ENCODE results near the gene F8.

The F8 gene

DNA sequence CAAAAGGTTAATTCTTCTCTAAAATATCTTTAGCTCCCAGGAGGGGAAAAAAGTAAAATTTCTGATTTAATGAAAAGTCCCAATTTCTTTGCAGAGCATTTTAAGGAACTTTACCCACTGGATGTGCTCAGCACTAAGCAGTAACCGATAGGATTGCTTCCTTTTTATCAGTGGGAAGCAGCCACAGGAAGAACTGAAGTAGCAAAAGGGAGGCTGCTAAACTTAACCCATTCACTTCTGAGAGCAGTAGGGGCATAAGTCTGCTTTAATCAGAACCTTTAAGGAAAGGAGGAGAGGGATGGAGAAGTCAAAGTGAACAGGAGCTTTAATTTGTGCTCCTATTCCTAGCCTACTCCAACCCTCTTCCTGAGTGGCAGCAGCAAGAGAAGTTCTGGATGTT is at the start of gene F8:
F8 (minus strand) TSS at position 139 of the 400 bp plus-strand sequence. CDS start 171 bp downstream, outside the sequence.
- DNase-seq = no peak

DNA sequence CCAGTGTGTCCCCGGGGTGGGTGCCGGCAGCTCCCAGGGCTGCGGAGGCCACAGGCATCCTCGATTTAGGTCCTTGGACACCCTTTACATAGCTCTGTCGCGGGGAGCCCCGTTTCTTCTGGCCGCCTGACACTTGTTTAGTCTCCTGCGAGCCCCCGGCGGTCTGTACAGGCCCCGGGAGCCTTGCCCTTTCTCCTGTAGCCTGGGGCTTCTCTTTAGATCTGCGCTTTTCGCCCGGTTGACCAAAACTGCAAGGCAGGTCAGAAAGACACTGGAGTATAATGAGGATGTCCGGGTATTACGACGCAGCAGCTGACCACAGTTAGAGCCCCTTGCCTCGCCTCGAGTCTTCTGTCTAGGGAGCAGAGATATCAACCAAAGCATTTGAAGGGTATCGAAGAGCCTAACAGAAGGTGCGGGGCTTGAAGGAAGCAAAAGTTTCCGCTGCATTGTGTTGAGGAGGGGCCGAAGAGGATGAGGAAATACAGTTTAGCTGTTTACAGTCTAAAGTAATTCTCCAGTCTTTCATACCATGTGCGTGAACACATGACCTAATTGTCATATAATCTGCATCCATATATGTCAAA is 49.3 kb upstream of the F8 start:
- DNase-seq = no peak

DNA sequence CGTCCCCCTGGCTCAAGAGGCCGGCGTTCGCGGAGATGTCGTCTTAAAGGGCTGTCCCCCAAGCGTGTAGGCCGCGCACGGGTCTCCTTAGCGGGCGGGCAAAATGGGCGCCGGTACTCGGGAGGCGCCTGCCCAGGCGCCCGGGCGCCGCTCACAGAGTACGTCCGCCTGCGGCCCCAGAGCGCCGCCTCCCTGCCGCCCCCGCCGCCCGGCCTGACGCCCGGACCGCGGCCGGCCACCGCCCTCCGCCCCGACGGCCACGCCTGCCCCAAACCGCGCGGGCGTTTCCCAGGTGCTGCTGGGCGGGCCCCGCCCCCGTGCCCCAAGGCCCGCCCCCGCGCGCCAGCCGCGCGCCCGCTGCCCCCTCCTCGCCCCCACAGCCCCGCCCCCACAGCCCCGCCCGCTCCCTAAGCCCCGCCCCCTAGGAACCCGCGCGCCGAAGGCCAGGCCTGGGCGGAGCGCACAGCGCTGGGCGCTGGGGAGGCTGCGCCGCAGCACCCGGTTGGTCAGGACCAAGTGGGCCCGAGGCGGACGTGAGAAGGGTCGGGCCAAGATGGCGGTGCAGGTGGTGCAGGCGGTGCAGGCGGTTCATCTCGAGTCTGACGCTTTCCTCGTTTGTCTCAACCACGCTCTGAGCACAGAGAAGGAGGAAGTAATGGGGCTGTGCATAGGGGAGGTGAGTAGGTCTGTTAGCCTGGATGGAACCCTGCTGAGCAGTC is 48.6 kb upstream of the F8 start, which contains the start of the genes BRCC3, CMC4 and MTCP1:
BRCC3 (plus strand) TSS at position 534 of the 719 bp plus-strand sequence; CDS start at position 554, 20 bp downstream.
CMC4 (minus strand) TSS at position 162 of the 719 bp plus-strand sequence. CDS start 7,113 bp downstream, outside the sequence.
MTCP1 (minus strand) TSS at position 162 of the 719 bp plus-strand sequence. CDS start 5,126 bp downstream, outside the sequence.
- peak; percentile 3 for DNase-seq

DNA sequence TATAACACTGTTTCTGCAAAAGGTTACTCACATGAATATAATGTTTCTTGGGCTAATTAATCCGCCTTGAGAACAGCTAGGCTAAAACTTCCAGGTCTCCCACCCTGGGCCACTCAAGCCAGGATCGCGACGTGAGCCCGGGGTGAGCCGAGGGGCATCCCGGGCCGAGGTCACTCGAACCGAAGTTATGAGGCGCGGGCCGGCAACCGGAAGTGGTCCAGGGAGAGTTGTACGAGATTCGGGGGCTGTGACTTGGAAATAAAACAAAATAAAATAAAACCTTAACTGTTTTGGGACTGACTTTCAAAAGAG is 48.1 kb upstream of the F8 start:
- no peak for DNase-seq

DNA sequence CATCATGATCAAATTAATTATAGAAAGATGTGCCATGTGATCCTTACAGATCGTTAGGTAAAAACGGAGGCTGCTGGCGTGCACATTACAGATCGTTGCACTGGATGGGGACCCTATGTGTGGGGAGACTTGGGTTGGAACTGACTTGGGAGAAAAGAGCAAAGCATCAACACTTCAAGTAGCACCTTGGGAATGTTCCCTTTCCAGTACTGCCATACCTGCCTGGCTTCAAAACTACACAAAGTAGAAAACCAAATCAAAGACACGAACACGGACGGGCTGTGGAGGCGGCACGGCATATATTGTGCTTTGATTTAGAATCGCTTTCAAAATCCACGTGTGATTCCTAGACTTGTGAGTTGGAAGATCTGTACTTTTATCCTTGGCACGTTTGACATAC is 47.5 kb upstream of the F8 start:
- no peak for DNase-seq

DNA sequence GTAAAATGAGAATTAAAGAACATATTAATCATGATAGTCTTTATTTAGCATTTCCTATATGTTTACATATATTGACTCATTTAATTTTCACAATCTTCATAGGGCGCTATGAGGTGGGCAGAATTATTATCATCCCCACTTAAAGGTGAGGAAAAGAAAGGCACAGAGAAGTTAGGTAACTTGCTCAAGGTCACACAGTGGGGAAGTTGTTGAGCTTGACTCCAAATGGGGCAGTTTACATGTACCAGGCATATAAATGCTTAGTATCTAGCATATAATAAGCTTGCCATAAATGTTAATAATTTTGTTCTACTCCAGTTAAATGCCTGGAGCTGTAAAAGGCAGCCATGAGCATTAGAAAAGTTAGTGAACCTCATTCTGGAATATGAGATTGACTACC is 46.9 kb upstream of the F8 start:
- DNase-seq = no peak

DNA sequence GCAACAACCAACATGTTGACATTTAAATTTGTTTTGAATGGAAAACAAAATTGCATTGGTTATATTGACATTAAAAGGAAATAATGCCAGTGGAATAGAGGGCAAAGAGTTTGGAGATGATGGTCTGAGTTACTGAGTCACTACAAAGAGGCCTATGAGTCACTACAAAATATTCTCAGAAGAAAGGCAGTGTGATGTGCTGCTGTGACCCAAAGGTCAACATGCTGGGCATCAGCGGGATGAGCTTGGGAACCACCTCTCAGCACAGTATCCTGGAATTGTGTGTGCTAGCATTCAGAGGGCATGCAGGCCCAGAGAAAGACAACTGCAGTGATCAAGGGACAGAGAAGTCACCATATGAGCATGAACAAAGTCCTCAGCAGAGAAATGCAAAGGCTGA is 45.6 kb upstream of the F8 start:
- no peak for DNase-seq

DNA sequence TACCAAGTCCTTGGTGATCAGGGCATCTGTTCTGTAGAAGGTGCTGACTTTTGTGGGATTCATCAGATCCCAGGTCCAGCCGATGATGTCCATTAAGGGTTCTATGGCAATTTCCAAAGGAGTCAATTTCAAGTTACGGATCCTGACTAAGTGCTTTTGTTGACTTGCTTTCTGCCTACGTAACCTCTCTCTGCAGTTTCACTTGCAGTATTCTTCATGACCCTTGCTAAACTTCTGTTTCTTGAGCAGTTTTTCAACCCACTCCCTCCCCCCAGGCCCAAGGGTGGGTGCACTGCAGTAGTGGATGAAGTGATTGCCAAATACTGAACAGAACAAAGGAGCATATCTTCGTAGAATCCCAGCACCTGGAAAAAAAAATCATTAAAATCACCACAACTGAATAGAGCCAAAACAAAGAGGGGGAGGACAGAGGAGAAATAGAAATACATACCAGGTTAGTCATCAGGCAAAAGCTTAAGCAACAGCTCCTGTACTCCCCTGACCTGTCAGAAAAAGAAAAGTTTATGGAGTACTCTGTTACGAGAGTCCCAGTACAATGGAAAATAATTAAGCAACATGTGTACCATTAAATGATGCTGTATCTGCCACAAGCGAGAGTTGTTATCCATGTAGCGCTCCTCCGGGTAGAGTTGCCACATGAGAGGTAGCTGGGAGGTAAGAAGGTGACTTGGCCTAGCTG is 42.7 kb upstream of the F8 start:
- DNase-seq = no peak

DNA sequence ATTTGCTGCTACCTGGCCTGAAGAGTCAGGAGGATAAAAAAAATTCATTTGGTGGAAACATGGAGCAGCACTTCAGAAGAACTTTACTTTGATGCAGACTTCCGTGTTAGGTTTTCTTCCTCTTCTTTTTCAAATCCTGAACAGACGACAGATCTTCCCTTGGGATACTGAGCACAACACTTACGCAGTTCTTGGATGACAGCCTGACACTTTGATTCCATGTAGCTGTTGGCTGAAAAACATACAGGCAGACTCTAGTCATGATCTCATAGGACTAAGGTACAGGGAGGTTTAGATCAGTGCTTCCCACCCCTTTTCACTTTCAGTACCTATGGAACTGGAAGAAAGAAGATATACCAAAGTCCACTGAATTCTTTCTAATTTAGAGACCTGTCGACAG is 39.2 kb upstream of the F8 start:
- no peak for DNase-seq

DNA sequence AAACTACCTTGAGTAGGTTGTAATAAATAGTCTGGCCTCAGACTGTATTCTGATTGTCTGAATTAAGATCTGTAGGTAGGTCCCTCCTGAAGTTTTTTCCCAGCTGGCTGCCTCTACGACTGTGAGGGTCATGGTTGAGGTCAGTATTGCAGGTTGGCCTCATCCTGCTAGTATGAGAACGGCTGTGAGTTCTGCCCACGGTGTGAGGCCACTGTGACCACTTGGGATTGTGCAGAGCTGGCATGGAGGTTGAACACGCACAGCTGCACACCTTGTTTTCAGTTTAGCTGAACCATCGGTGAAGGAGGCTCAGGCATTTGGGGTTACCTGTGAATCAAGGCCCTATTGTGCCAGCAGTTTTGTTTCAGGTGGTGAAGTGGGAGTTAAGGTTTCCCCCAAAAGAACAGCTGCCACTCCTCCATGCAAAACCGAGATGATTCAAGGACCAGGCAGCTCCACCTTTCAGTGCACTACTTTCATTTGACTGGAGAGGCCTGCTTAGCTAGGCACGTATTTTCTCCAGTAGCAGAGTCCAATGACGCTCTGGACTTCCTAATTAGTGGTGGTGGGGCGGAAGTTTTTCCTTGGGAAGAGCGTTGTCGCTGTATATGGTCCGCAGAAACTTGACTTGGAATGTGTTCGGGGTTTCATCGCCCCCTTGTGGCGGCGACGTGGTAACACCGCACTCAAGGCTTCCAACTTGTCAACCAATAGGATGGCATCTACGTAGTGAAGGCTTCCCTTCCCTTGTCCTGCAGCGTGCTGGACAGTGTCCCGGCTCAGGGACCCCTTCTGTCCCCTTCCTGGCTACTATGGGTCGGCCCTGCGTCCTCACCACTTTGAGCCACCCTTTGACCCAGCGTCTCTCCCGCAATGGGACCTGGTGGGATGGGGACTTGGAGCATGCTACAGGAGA is 34.6 kb upstream of the F8 start:
- no peak for DNase-seq

DNA sequence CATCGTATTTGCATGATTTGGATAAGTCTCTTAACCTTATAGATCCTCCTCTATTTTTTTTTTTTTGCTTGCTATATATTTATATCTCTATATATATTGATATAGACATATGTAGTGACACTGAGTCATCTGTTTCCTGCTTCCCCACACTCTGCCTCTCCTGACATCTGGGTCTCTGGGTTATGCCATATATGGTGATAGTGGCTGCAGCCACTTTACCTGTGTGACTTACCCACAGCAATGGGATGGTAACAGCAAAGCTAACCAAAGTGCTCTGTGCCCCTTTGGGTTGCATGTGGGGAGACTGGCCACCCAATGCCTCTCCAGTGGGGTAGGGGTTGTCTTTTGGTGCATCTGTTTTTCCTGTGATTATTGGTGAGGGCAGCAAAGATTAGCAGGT is 33.9 kb upstream of the F8 start:
- no peak for DNase-seq

DNA sequence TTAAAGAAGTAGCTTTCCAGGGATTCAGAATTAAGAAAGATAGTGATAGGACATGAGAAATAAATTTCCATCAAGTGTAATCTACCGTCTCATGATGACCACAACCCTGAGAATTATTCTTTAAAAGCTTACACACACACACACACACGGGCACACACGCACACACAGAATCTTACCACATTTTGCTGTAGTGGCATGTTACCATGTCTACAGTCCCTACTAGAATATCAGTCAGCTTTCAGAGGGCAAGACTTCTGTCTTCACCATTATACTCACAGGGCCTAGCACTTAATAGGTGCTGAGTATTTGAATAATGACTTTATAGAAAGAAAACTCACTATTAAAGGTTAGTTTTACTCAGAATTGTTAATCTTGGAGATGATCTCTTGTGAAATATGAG is 33.0 kb upstream of the F8 start:
- no peak for DNase-seq

DNA sequence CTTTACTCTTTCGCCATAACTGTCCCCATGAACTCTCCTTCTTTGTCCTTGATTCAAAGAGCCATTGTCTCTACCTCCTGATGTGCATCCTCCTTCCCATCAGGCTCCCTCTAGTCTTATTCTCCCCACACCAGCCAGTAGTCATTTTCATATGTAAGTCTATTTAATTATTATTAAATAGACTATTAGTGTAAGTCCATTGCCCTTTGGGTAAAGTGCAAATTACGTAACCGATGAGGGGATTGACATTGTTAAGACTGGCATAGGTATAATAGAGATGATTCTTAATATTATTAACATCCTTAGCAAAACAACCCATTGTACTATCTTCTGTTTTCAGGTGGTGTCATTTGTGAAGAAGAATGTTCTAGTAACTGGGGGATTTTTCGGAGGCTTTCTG is 31.7 kb upstream of the F8 start:
- DNase-seq = no peak

DNA sequence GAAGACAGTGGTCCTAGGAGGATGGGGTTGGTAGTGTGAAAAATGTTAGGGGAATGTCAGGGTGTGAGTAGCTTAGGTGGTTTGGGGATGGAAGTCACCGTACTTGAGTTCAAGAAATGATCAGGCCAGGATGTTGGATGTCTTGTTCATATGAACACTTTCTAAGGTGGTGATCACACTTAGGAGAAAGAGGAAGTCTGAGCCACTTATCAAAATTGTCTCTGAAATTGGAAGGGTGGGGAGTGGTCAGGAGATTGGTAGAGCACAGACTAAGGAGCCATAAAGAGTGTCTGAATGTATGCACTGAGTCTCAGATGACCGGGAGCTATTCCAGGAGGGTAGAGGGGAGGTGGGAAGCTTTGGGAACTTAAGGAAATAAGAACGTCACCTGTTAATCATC is 31.1 kb upstream of the F8 start:
- no peak for DNase-seq

DNA sequence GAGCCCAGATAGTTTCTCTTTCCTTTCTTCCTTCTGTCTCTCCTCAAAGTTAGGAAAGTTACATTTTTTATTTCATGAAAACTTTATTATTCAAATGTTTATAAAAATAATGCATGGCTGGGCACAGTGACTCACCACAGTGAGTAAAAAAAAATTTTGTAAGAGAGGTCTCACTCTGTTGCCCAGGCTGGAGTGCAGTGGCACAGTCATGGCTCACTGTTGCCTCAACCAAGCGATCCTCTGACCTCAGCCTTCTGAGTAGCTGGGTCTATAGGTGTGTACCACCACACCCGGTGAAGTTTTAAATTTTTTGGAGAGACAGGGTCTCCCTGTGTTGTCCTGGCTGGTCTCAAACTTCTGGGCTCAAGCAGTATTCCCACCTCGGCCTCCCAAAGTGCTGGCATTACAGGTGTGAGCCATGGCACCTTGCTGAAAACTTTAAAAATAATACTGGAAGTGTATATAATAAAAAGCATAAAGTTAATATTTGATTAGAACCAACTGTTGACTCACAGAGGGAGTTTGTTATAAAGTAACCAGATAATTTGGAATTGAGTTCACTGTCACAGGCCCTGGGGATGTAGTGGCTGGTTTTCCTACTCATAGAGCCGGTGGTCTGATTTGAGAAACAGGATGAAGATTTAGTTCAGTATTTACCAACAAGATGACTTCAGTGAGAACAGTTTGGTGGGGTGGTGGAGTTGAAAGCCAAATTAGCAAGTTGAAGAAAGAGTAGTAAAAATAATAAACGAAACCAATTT is 30.4 kb upstream of the F8 start:
- DNase-seq = no peak

DNA sequence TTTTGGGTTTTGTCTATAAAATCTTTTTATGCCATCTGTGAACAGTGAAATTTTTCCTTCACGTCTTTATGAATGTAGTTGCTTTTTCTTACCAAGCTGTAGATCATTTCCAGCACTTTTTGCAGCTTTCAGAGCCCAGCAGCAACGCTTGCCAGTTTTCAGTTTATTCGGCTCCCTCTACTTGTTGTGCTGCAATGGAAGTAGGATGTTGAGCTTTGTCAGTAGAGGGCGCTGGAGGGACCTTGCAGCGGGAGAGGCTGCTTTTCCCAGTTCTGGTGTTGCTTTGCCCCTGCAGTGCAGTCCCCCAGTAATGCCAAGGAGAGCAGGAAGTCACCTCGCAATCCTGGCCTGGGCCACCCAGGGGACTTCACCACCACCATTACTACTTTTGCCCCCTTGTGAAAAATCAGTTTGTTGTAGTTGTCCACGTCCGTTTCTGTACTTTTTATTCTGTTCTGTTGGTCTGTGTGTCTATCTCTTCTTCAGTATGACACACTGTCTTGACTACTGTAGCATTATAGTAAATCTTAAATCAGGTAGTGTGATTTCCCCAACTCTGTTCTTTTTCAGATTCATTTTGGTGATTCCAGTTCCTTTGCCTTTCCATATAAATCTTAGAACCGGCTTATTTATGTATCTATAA is 26.6 kb upstream of the F8 start:
- no peak for DNase-seq

DNA sequence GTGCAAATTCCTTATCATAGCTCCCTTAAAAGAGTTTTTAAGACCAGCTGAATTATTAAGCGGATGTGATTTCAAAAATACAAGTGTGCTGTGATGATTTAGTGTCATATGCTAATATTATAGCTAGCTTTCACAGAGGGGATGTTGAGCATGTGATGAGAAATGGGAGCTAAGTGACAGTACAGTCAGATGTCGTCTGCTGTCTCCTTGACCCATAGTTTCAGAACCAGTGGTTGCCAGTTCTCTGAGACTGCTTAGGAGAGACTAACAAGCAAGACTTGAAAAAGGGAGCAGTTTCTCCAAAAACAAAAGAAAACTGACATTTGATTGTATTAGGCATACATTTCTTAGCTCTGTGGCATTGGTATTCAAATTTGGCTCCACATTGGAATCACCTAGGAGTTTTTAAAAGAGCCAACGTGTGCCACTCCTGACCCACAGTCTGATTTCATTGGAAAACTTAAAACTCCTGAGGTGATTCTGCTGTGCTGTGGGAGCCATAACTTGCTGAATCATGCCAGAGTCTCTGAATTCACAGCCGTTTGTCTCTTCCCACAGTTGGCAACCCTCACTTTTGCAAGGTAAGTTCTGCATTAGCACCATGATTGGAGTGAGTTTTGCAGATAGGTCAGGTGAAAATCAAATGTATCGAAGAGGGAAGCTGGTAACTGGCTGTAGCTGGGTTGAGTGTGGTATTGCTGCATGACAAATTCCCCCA is 24.4 kb upstream of the F8 start:
- DNase-seq = no peak

DNA sequence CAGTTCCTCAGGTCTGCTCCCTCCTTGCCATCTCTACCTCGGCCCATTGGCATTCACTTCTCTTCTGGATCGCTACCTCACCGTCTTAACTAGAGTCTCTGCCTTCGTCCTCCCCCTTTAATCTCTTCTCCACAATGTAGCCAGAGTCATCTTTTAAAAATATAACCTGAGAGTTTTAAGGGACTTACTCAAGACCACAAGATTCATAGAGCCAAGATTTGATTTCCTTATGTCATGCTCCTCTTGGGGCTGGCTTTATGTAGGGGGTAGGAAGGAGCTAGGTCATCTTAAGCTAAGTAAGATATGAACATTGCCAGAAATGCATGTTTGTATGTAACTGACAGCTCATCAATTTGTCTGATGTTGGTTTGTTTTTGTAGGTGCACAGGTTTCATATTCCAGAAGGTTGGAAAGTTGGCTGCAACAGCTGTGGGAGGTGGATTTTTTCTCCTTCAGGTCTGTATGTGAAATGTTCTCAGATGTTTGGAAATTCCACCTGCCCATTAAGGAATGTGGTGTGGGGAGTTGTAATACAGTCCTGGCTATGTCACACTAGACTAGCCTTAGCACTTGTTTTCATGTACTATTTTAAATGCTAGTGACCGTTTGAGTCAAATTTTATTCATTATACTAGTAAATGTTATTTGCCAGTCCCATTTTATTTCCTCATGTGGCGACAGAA is 23.7 kb upstream of the F8 start:
- DNase-seq = no peak

DNA sequence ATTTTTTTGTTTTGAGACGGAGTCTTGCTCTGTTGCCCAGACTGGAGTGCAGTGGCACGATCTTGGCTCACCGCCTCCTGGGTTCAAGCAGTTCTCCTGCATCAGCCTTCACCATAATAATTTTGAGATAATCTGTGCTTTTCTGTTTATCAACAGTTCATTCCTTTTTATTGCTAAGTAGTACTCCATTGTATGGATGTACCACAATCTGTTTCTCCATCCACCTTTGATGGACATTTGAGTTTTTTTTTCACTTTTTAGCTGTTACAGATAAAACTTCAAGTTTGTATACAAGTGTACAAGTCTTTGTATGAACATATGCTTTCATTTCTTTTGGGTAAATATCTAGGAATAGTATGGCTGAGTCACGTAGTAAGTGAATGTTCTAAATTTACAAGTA is 13.2 kb upstream of the F8 start:
- no peak for DNase-seq

DNA sequence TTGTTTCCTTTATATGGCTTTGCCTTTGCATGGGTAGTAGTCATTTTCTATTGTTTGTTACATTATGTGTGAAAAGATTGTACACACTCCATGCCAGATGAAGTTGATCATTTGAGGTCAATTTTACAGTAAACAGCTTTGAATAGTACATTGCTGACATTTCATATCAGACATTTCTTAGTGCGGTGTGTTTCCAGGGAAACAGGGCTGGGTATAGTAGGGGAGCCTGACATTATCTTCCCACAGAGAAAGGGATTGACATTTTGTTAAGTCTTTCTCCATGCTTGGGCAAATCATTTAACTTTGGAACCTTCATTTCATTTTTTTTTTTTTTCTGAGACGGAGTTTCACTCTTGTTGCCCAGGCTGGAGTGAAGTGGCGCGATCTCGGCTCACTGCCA is 9.1 kb upstream of the F8 start:
- DNase-seq = no peak
